K562 (cell line): Measurements from ENCODE around the gene VPS26A. TPM values are rescaled to one million over a fixed set of nuclear protein-coding genes. Genes with fewer than 3 reads are reported as not detected.
A peak's percentile ranks its signal among the peaks of the same experiment; 100 is the strongest.

ENCODE experiments used
- CHD4 ChIP-seq: fragments of 200-600 bp; sonication (generic); IDR thresholded peaks from 3 replicates; pipeline ENCODE4 v1.6.1; 2012; ENCODE audit warnings: low read depth, mild to moderate bottlenecking, mixed read lengths, low read length, inconsistent platforms; ENCODE audit not compliant: insufficient read depth, insufficient replicate concordance, poor library complexity, severe bottlenecking
- FOXP4 ChIP-seq: sonication (generic); formaldehyde crosslinking; IDR thresholded peaks from 2 replicates; pipeline ENCODE4 v1.8.0; 2022; ENCODE audit warnings: mild to moderate bottlenecking, missing genetic modification reagents, borderline replicate concordance
- KDM5B ChIP-seq: fragments of 200-600 bp; sonication (generic); IDR thresholded peaks from 2 replicates; pipeline ENCODE4 v1.6.1; 2012; ENCODE audit warnings: low read depth, mild to moderate bottlenecking, moderate library complexity, low read length, control low read depth, inconsistent platforms; ENCODE audit not compliant: insufficient replicate concordance
- MTA2 ChIP-seq: fragments of 450-650 bp; IDR thresholded peaks from 2 replicates; pipeline ENCODE4 v1.6.1; 2016; ENCODE audit warnings: low read depth
- NR3C1 ChIP-seq: sonication (generic); formaldehyde crosslinking; IDR thresholded peaks from 2 replicates; pipeline ENCODE4 v1.8.1; 2022; ENCODE audit warnings: missing genetic modification reagents
- RREB1 ChIP-seq: fragments of 250-450 bp; sonication (Bioruptor Pico); IDR thresholded peaks from 2 replicates; pipeline ENCODE4 v1.4.0; 2020
- SMARCC2 ChIP-seq: fragments of 450-650 bp; IDR thresholded peaks from 2 replicates; pipeline ENCODE4 v1.6.1; 2017; ENCODE audit warnings: antibody characterized with exemption, moderate library complexity, mild to moderate bottlenecking, low read depth
- THAP7 ChIP-seq: fragments of 250-450 bp; sonication (Bioruptor Pico); IDR thresholded peaks from 2 replicates; pipeline ENCODE4 v1.5.0; 2021
- WHSC1 ChIP-seq: IDR thresholded peaks from one replicate; pipeline ENCODE4 v1.6.1; 2012; ENCODE audit warnings: low read length, control low read depth, inconsistent platforms
- ZC3H11A ChIP-seq: IDR thresholded peaks from 2 replicates; pipeline ENCODE4 v1.6.1; 2012; ENCODE audit warnings: low read depth, low read length, improper control_type of control experiment
- ZNF609 ChIP-seq: sonication (generic); formaldehyde crosslinking; IDR thresholded peaks from 2 replicates; pipeline ENCODE4 v1.8.1; 2023; ENCODE audit warnings: missing genetic modification reagents, mild to moderate bottlenecking, borderline replicate concordance
- ZSCAN32 ChIP-seq: fragments of 450-650 bp; formaldehyde crosslinking; IDR thresholded peaks from 2 replicates; pipeline ENCODE4 v1.4.0; 2020; ENCODE audit warnings: mild to moderate bottlenecking, moderate library complexity
- polyA plus RNA-seq, 8 experiments: library from polyadenylated mRNA; depleted of rRNA in 4 of 8; stranded (reverse) in 5 of 8; unstranded in 3 of 8; fragments of >200 nt; fragmentation: Nextera tagmentation in 2 of 8; fragmentation: Illumina TruSeq in 1 of 8; extraction: Ambion mirVana in 2 of 8; extraction: Trizol in 1 of 8; gene quantifications; 2 replicates each; pipeline versions ENCODE4 v1.2.1 to v1.2.3, GENCODE V29; 2011 to 2014; ENCODE audit warnings: inconsistent platforms in 1 of 8, missing spikeins in 1 of 8
- total RNA-seq, 7 experiments: library from RNA; depleted of rRNA in 6 of 7; stranded (reverse); fragments of >200 nt in 6 of 7; fragmentation: Illumina TruSeq in 2 of 7; extraction: Trizol in 2 of 7; gene quantifications; 2 replicates each; pipeline versions ENCODE4 v1.2.1 to v1.2.3, GENCODE V29; 2011 to 2021; ENCODE audit warnings: low replicate concordance in 1 of 7

VPS26A gene
- total and polyA plus RNA-seq, 9 of the 15 experiments (the other 6 are each of a cell fraction or from before 2014, with no cell fraction given) = 47.1 to 137 (median 69.3) TPM

- TF ChIP-seq THAP7 (CRISPR knock-in tag) (no peak; the same call in 1 of the 2 replicates), NR3C1 (CRISPR knock-in tag) (no peak), ZC3H11A (no peak), FOXP4 (peak; percentile 3; the same call in 1 of the 2 replicates), ZNF609 (CRISPR knock-in tag) (0 out of 2 replicates have a peak, but pooled peaks have one; percentile 9), CHD4 (no peak), MTA2 (0 out of 2 replicates have a peak, but pooled peaks have one; percentile 7), SMARCC2 (no peak), KDM5B (peak; percentile 82), WHSC1 (no peak), RREB1 (CRISPR knock-in tag) (no peak; the same call in 1 of the 2 replicates), ZSCAN32 (0 out of 2 replicates have a peak, but pooled peaks have one; percentile 8)
These were observed 56.0 kb downstream of the VPS26A start, which contains the start of gene SUPV3L1 (continued) for GRCh38 chr10:69179743-69180524.
